ENCODE data around the gene TMEM44.

The TMEM44 gene

GRCh38 chr3:194602669-194603171 is 30.5 kb downstream of the TMEM44 start:
- DNase-seq (ENCODE audit: low spot score in 2 of 2), result no peak
- Mint-ChIP-seq H3K9me3 (no peaks in the 10 kb centered on the region), H3K27ac (ENCODE audit: low read depth) (no peak overlapping the region)

GRCh38 chr3:194598771-194599557 is 34.3 kb downstream of the TMEM44 start:
- H3K27ac Mint-ChIP-seq (ENCODE audit: low read depth), result no peak overlapping the region
- H3K4me1 Mint-ChIP-seq, result no peaks in the 10 kb centered on the region
- peaks cover 4% of the 10 kb centered on the region for H3K36me3 Mint-ChIP-seq (ENCODE audit: insufficient read depth)
- ATAC-seq (replicated peaks; ENCODE audit: extremely low read depth, poor library complexity, severe bottlenecking), result no peak
- H3K4me3 Mint-ChIP-seq, result no peak overlapping the region
- no peaks in the 10 kb centered on the region for H3K9me3 Mint-ChIP-seq
- DNase-seq (ENCODE audit: low spot score in 2 of 2), result no peak
- no peaks in the 10 kb centered on the region for H3K27me3 Mint-ChIP-seq

More at GRCh38 chr3:194602669-194603171, 30.5 kb downstream of the TMEM44 start:
- Mint-ChIP-seq H3K36me3 (ENCODE audit: insufficient read depth) (peaks cover 4% of the 10 kb centered on the region), H3K4me3 (no peak overlapping the region), H3K4me1 (no peaks in the 10 kb centered on the region), H3K27me3 (no peaks in the 10 kb centered on the region)
- no peak for ATAC-seq (replicated peaks; ENCODE audit: extremely low read depth, poor library complexity, severe bottlenecking)

DNA sequence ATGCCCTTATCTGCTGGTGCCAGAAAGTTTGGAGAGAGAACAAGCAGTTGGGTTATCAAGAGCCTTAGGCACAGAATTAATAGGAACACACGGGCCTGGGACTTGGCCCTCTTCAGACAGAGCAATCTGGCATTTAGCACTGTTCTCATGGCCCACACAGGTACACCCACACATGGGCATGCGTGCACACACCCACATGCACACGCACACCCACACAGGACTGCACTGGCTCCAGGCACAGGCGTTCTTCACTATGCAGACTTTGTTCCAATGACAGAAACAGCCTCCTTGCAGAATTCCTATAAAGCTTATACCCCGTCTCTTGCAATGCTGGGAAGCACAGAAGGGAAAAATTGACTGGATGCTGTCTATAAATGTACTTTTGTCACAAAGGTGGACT is 36.3 kb downstream of the TMEM44 start:
- Mint-ChIP-seq H3K4me1 (no peaks in the 10 kb centered on the region), H3K4me3 (no peak overlapping the region), H3K9me3 (no peaks in the 10 kb centered on the region), H3K27ac (ENCODE audit: low read depth) (no peak overlapping the region), H3K27me3 (no peaks in the 10 kb centered on the region), H3K36me3 (ENCODE audit: insufficient read depth) (no peaks in the 10 kb centered on the region)
- ATAC-seq (replicated peaks; ENCODE audit: extremely low read depth, poor library complexity, severe bottlenecking) (no peak), DNase-seq (ENCODE audit: low spot score in 2 of 2) (no peak)

GRCh38 chr3:194592798-194593752 is 40.1 kb downstream of the TMEM44 start:
- H3K4me3 Mint-ChIP-seq, result no peak overlapping the region
- no peaks in the 10 kb centered on the region for H3K36me3 Mint-ChIP-seq (ENCODE audit: insufficient read depth)
- ATAC-seq (replicated peaks; ENCODE audit: extremely low read depth, poor library complexity, severe bottlenecking) (no peak), DNase-seq (ENCODE audit: low spot score in 2 of 2) (no peak)
- H3K4me1 Mint-ChIP-seq, result no peaks in the 10 kb centered on the region
- H3K9me3 Mint-ChIP-seq, result no peaks in the 10 kb centered on the region
- no peak overlapping the region for H3K27ac Mint-ChIP-seq (ENCODE audit: low read depth)
- no peaks in the 10 kb centered on the region for H3K27me3 Mint-ChIP-seq

DNA sequence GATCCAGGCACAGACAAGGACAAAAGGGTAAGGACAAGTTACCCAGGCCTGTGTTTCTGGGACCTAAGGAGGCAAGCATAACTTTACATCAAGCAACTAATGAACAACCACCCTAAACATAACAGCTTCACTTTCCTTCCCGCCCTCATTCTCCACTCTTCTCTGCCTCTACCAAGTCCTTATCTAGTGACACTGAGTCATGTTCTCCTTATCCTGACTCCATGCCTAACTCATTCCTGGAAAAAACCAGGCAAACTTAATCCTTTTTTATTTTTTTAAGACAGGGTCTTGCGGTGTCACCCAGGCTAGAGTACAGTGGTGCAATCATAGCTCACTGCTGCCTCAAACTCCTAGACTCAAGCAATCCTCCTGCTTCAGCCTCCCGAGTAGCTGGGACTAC is 44.5 kb downstream of the TMEM44 start:
- peaks cover 4% of the 10 kb centered on the region for H3K9me3 Mint-ChIP-seq
- no peak for DNase-seq (ENCODE audit: low spot score in 2 of 2)
- H3K27ac Mint-ChIP-seq (ENCODE audit: low read depth), result no peak overlapping the region
- ATAC-seq (replicated peaks; ENCODE audit: extremely low read depth, poor library complexity, severe bottlenecking), result no peak
- H3K4me3 Mint-ChIP-seq, result no peak overlapping the region
- no peaks in the 10 kb centered on the region for H3K27me3 Mint-ChIP-seq
- H3K4me1 Mint-ChIP-seq, result peaks cover 14% of the 10 kb centered on the region
- H3K36me3 Mint-ChIP-seq (ENCODE audit: insufficient read depth), result peaks cover 9% of the 10 kb centered on the region

DNA sequence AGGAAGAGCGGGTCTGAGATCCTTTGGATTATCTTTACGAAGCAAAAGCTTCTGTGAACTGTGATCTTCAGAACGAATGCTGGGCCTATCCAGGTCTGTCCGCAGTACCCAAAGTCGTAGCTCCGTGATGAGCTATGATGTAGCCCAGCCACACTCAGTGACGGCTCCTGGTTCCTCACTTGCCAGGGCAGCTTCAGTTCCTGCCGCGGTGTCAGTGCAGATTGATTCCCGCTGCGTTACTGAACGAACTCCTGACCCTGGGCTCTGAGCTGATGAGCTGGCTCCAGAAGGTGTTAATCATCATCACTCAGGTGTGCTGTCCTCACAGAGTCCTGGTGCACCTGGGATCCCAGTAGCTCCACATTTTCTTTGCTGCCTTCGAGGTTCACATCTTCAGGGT is 45.0 kb downstream of the TMEM44 start:
- DNase-seq (ENCODE audit: low spot score in 2 of 2) (no peak), ATAC-seq (replicated peaks; ENCODE audit: extremely low read depth, poor library complexity, severe bottlenecking) (no peak)
- Mint-ChIP-seq H3K27me3 (no peaks in the 10 kb centered on the region), H3K4me1 (peaks cover 14% of the 10 kb centered on the region), H3K36me3 (ENCODE audit: insufficient read depth) (peaks cover 9% of the 10 kb centered on the region), H3K4me3 (no peak overlapping the region), H3K9me3 (peaks cover 4% of the 10 kb centered on the region), H3K27ac (ENCODE audit: low read depth) (no peak overlapping the region)

DNA sequence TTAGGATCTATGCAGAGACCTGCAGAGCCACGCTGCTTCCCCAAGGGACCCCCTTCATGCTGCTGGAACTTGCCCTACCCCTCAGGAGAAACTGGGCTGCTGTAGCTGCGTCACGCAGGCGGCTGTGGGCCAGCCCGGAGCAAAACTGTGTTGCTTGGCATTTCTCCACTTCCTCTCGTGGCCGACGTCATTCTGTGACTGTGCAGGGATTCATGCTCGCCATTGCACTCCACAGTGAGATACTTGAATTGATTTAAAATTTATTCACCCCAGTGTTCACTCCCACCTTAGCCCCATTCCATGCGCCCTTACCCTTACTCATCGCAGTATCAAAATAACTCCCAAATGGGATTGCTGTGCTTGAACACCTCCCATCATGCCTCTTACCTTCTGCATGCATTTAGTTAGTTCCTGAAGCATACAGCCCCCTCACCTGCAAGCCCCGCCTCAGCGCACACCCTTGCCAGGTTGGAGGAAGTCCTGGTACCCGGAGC is 45.7 kb downstream of the TMEM44 start:
- H3K4me3 Mint-ChIP-seq, result no peak overlapping the region
- DNase-seq (ENCODE audit: low spot score in 2 of 2) (no peak), ATAC-seq (replicated peaks; ENCODE audit: extremely low read depth, poor library complexity, severe bottlenecking) (no peak)
- H3K36me3 Mint-ChIP-seq (ENCODE audit: insufficient read depth), result peaks cover 9% of the 10 kb centered on the region
- H3K4me1 Mint-ChIP-seq, result peaks cover 14% of the 10 kb centered on the region
- H3K27ac Mint-ChIP-seq (ENCODE audit: low read depth), result no peak overlapping the region
- peaks cover 4% of the 10 kb centered on the region for H3K9me3 Mint-ChIP-seq
- no peaks in the 10 kb centered on the region for H3K27me3 Mint-ChIP-seq

DNA sequence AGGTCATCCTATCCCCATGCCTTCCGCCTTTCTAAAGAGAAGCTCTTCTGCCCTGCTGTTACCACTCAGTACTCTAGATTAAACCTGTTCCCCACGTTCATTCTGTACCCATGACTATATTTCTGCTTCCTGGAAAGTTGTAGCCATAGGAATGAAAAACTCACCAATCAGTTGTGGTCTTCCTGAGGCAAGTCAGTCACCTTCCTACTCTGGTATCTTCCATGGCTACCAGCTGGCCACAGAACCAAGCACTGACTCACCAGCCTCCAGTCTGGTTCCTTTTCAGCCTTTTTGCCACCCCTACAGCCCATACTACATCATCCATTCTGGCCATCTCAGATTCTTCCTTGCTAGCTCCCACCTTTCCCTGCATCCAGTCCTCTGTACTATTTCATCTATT is 46.4 kb downstream of the TMEM44 start:
- no peaks in the 10 kb centered on the region for H3K27me3 Mint-ChIP-seq
- ATAC-seq (replicated peaks; ENCODE audit: extremely low read depth, poor library complexity, severe bottlenecking) (no peak), DNase-seq (ENCODE audit: low spot score in 2 of 2) (no peak)
- H3K4me1 Mint-ChIP-seq, result peaks cover 14% of the 10 kb centered on the region
- H3K9me3 Mint-ChIP-seq, result peaks cover 4% of the 10 kb centered on the region
- H3K4me3 Mint-ChIP-seq, result no peak overlapping the region
- H3K27ac Mint-ChIP-seq (ENCODE audit: low read depth), result no peak overlapping the region
- peaks cover 12% of the 10 kb centered on the region for H3K36me3 Mint-ChIP-seq (ENCODE audit: insufficient read depth)

- Mint-ChIP-seq H3K36me3 (ENCODE audit: insufficient read depth) (peaks cover 12% of the 10 kb centered on the region), H3K4me3 (peak overlapping the region; percentile 20), H3K4me1 (peaks cover 14% of the 10 kb centered on the region), H3K27ac (ENCODE audit: low read depth) (no peak overlapping the region), H3K27me3 (no peaks in the 10 kb centered on the region), H3K9me3 (peaks cover 4% of the 10 kb centered on the region)
- no peak for DNase-seq (ENCODE audit: low spot score in 2 of 2)
- no peak for ATAC-seq (replicated peaks; ENCODE audit: extremely low read depth, poor library complexity, severe bottlenecking)
Observed at GRCh38 chr3:194585880-194586281, 47.3 kb downstream of the TMEM44 start.

- peak overlapping the region; percentile 98 for H3K27ac Mint-ChIP-seq (ENCODE audit: low read depth)
- H3K9me3 Mint-ChIP-seq, result peaks cover 4% of the 10 kb centered on the region
- ATAC-seq (replicated peaks; ENCODE audit: extremely low read depth, poor library complexity, severe bottlenecking), result no peak
- peaks cover 14% of the 10 kb centered on the region for H3K4me1 Mint-ChIP-seq
- peak overlapping the region; percentile 93 for H3K4me3 Mint-ChIP-seq
- no peak for DNase-seq (ENCODE audit: low spot score in 2 of 2)
- H3K27me3 Mint-ChIP-seq, result no peaks in the 10 kb centered on the region
- peaks cover 12% of the 10 kb centered on the region for H3K36me3 Mint-ChIP-seq (ENCODE audit: insufficient read depth)
Observed at GRCh38 chr3:194584866-194585265, 48.4 kb downstream of the TMEM44 start.

GRCh38 chr3:194584320-194584776 is 48.9 kb downstream of the TMEM44 start:
- no peak for DNase-seq (ENCODE audit: low spot score in 2 of 2)
- H3K27me3 Mint-ChIP-seq, result no peaks in the 10 kb centered on the region
- ATAC-seq (replicated peaks; ENCODE audit: extremely low read depth, poor library complexity, severe bottlenecking), result no peak
- H3K4me1 Mint-ChIP-seq, result peaks cover 14% of the 10 kb centered on the region
- H3K9me3 Mint-ChIP-seq, result peaks cover 4% of the 10 kb centered on the region
- H3K4me3 Mint-ChIP-seq, result peak overlapping the region; percentile 93
- peak overlapping the region; percentile 98 for H3K27ac Mint-ChIP-seq (ENCODE audit: low read depth)
- H3K36me3 Mint-ChIP-seq (ENCODE audit: insufficient read depth), result peaks cover 12% of the 10 kb centered on the region

DNA sequence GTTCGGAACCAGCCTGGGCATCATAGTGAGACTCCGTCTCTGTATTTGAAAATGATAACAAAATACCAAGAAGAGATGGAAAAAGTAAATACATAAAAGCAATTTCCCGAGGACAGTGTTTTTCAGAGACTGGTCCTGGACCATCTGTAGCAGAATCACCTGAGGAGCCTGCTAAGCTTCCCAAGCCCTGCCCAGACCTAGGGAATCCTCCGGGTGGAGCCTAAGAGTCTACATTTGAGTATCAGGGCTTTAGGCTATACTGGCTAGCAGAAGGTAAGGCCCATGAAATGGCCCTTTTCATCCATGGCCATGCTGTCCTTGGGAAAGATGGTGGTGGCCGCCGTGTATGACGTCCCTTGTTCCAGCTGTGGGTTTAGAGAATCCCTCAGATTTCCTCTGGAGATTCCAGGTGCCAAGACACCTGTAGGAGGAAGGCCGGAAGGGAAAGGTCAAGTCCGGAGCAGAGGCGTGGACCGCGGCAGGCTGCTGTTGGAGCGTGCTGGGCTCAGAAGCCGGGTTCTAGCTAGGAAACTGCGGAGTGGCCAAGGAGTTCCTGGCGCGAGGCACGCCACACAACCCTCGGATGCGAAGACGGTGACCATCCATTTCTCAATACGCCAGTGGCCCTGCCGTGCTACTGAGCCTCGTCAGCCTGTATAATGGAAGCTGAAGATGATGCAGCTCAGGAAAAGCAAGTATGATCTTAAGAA is 50.9 kb downstream of the TMEM44 start:
- H3K27ac Mint-ChIP-seq (ENCODE audit: low read depth), result no peak overlapping the region
- no peaks in the 10 kb centered on the region for H3K27me3 Mint-ChIP-seq
- H3K4me3 Mint-ChIP-seq, result peak overlapping the region; percentile 40
- H3K9me3 Mint-ChIP-seq, result peaks cover 4% of the 10 kb centered on the region
- DNase-seq (ENCODE audit: low spot score in 2 of 2) (no peak), ATAC-seq (replicated peaks; ENCODE audit: extremely low read depth, poor library complexity, severe bottlenecking) (no peak)
- peaks cover 14% of the 10 kb centered on the region for H3K4me1 Mint-ChIP-seq
- H3K36me3 Mint-ChIP-seq (ENCODE audit: insufficient read depth), result peaks cover 12% of the 10 kb centered on the region

Measured in central memory CD8-positive, alpha-beta T cell (primary cell).